ENCODE results near the gene SBK2. TPM values are rescaled to one million over a fixed set of nuclear protein-coding genes. Genes with fewer than 3 reads are reported as not detected.

The SBK2 gene
- total RNA-seq, 1 experiment from 2014 or later: 3.5 TPM

DNA sequence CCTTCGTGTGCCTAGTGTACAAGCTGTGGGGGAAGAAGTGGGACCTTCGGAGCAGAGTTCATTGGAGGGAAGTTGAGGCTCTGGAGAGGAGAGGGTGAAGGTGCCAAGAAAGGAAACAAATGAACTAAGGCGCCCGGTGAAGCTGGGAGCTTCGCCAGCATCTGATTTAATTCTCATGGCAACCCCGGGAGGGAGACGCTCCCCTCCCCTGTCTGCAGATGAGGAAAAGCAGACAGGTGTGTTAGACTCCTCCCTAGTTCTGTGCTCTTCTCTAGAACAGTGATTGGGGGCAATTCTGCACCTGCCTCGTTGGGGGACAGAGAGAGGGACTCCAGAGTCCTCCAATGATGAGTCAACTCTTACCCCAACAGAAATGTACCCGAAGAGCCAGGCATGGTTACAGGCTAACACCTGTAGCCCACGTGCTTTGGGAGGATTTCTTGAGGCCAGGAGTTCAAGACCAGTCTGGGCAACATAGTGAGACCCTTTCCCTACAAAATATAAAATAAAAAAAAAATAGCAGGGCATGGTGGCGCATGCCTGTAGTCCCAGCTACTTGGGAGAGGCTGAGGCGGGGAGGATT is 44.5 kb downstream of the SBK2 start:
- ChIA-PET POLR2A (ENCODE audit: unreplicated experiment) (interaction anchor here (0.6 kb wide), 1 partner anchor 1246 kb away, joined by 3 read pairs; no protein-coding TSS in a partner anchor), CTCF (no interaction called here)
- Histone ChIP-seq H4K20me1 (ENCODE audit: insufficient read depth) (no peaks in the 10 kb centered on the region), H3F3A (ENCODE audit: insufficient read depth, low read depth) (peaks cover 19% of the 10 kb centered on the region), H3K4me2 (no peak overlapping the region), H3K36me3 (ENCODE audit: low read depth) (no peaks in the 10 kb centered on the region), H2AFZ (no peak overlapping the region), H3K9me2 (ENCODE audit: insufficient read depth) (no peaks in the 10 kb centered on the region), H3K9me3 (ENCODE audit: insufficient read depth, low read depth) (no peaks in the 10 kb centered on the region), H3K4me1 (replicated peaks; ENCODE audit: insufficient read depth) (peaks cover 19% of the 10 kb centered on the region), H3K27ac (no peak overlapping the region), H3K27me3 (ENCODE audit: insufficient read depth, low read depth) (peaks cover 3% of the 10 kb centered on the region; the same call in 1 of the 2 replicates), H3K4me3 (no peak overlapping the region), H3K79me2 (ENCODE audit: low read depth) (no peaks in the 10 kb centered on the region)
- no TSS peak for BruUV-seq (replicated peaks)
- DNase-seq: no peak
- TF ChIP-seq EZH2 (IDR thresholded peaks at IDR 0.05; ENCODE audit: low read depth) (no peak), CTCF (conservative IDR thresholded peaks at IDR 0.05) (no peak)
- intact Hi-C loops (cut with micrococcal nuclease; ENCODE audit: unreplicated experiment): no loop called here

DNA sequence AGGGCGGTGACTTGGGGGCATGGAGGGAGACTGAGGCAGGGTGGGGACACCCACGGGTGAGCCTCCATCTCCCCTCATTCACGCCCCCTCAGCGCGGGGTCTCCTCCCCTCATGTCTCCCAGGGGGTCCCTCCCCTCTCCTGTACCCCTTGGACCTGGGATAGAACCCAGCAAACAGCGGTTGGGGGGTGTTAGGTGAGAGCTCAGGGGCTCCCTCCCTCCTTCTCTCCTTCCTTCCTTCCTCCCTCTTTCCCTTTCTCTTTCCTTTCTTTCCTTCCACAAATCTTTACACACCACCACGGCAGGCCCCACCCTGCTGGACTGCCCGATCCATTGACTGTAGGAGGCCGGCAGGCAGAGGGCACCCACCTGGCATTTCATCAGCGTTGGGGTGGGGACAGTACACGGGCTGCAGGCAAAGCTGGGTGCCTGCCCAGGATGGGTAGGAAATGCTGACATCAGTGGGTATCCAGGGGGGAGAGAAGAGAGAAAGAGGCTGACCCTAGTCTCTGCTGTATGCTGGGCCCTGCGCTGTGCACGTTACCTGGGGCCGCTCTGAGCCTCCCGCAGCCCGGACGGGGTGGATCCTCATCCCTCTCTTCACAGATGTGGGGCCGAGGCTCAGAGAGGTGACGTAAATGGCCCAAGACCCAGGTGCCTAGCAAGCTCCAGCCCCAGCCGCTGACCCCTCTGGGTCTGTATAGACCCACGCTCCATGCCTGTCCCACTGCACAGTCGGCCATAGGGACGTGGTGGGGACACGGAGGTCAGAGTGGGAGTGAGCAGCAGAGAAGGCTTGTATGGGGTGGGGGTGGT is 45.2 kb downstream of the SBK2 start:
- POLR2A ChIA-PET (ENCODE audit: unreplicated experiment): interaction anchor here (0.6 kb wide), 2 partner anchors 24 to 1246 kb away, joined by 3 to 7 read pairs; no protein-coding TSS in a partner anchor
- DNase-seq: no peak
- Histone ChIP-seq H3K9me3 (ENCODE audit: insufficient read depth, low read depth) (no peaks in the 10 kb centered on the region), H3K27me3 (ENCODE audit: insufficient read depth, low read depth) (peaks cover 3% of the 10 kb centered on the region; the same call in 1 of the 2 replicates), H4K20me1 (ENCODE audit: insufficient read depth) (no peaks in the 10 kb centered on the region), H3K27ac (no peak overlapping the region), H3K36me3 (ENCODE audit: low read depth) (no peaks in the 10 kb centered on the region), H3K4me1 (replicated peaks; ENCODE audit: insufficient read depth) (peaks cover 26% of the 10 kb centered on the region), H3K9me2 (ENCODE audit: insufficient read depth) (no peaks in the 10 kb centered on the region), H3K4me2 (no peak overlapping the region), H3K79me2 (ENCODE audit: low read depth) (no peaks in the 10 kb centered on the region), H3K4me3 (no peak overlapping the region), H3F3A (ENCODE audit: insufficient read depth, low read depth) (peaks cover 26% of the 10 kb centered on the region), H2AFZ (no peak overlapping the region)
- CTCF ChIA-PET: no interaction called here
- intact Hi-C loops (cut with micrococcal nuclease; ENCODE audit: unreplicated experiment): no loop called here
- no TSS peak for BruUV-seq (replicated peaks)
- TF ChIP-seq EZH2 (IDR thresholded peaks at IDR 0.05; ENCODE audit: low read depth) (no peak), CTCF (conservative IDR thresholded peaks at IDR 0.05) (no peak)

DNA sequence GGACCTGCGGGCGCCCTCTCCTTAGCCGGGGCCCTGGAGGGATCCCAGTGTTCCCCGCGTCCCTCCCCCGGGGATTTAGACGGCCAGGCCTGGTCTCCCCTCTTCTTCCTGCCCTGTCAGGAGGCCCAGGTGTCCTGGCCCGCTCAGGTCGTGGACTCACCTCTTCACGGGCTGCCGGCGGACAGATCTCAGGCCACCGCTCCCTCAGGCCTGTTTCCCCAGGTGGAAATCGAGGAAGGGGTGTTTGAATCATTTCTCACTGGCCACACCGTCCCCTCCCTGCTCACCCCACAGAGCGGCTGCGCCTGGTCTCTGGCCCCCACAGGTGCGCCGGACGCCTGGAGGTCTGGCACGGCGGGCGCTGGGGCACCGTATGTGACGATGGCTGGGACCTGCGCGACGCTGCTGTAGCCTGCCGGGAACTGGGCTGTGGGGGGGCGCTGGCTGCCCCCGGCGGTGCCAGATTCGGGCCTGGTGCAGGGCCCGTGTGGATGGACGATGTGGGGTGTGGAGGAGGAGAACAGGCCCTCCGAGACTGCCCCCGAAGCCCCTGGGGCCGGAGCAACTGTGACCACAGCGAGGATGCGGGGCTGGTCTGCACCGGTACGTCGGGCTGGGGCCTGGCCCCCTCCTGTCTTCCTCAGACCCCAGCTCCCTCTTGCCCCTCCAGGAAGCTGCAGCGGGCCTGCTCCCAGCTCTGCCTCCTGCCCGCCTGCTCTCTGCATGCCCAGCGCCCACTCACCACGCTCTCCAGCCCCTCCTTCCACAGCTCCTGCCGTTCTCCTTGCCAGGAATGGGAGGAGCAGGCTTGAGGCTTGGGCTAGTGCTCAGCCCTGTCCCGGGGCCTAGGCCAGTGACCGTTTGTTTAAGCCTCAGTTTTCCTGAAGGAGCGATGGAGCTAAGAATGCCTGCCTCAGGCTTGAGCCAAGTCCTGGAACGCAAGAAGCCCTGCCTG is 46.2 kb downstream of the SBK2 start:
- POLR2A ChIA-PET (ENCODE audit: unreplicated experiment): interaction anchor here (0.6 kb wide), 1 partner anchor 23 kb away, joined by 7 read pairs; no protein-coding TSS in a partner anchor
- no peaks in the 10 kb centered on the region; the same call in 1 of the 2 replicates for H3K79me2 ChIP-seq (ENCODE audit: low read depth)
- peaks cover 3% of the 10 kb centered on the region; the same call in 1 of the 2 replicates for H3K27me3 ChIP-seq (ENCODE audit: insufficient read depth, low read depth)
- BruUV-seq (replicated peaks): no TSS peak
- H3K4me2 ChIP-seq: no peak overlapping the region
- intact Hi-C loops (cut with micrococcal nuclease; ENCODE audit: unreplicated experiment): no loop called here
- H3K36me3 ChIP-seq (ENCODE audit: low read depth): no peaks in the 10 kb centered on the region
- DNase-seq: no peak
- H3K9me3 ChIP-seq (ENCODE audit: insufficient read depth, low read depth): no peaks in the 10 kb centered on the region
- no peaks in the 10 kb centered on the region for H4K20me1 ChIP-seq (ENCODE audit: insufficient read depth)
- TF ChIP-seq EZH2 (IDR thresholded peaks at IDR 0.05; ENCODE audit: low read depth) (no peak), CTCF (conservative IDR thresholded peaks at IDR 0.05) (no peak)
- peaks cover 20% of the 10 kb centered on the region; the same call in 1 of the 2 replicates for H3F3A ChIP-seq (ENCODE audit: insufficient read depth, low read depth)
- peaks cover 19% of the 10 kb centered on the region for H3K4me1 ChIP-seq (replicated peaks; ENCODE audit: insufficient read depth)
- H3K27ac ChIP-seq: no peak overlapping the region
- H3K9me2 ChIP-seq (ENCODE audit: insufficient read depth): no peaks in the 10 kb centered on the region
- CTCF ChIA-PET: no interaction called here
- H3K4me3 ChIP-seq: no peak overlapping the region
- no peak overlapping the region for H2AFZ ChIP-seq

Data from PC-9 (cell line).